AG04450 (cell line): ENCODE results near the gene NCOA7. TPM values are rescaled to one million over a fixed set of nuclear protein-coding genes. Genes with fewer than 3 reads are reported as not detected.
A peak's percentile ranks its signal among the peaks of the same experiment; 100 is the strongest.

Experiments used
- CTCF ChIA-PET: fragments of 300-600, 350-600 bp; formaldehyde crosslinking; extraction: SDS; loops from one replicate; lab custom pipeline; 2022; ENCODE audit warnings: antibody characterized with exemption, inconsistent platforms; lab: Charles Lee
- POLR2A ChIA-PET: fragments of 350-600 bp; formaldehyde crosslinking; extraction: SDS; loops from one replicate; lab custom pipeline; 2021; ENCODE audit warnings: antibody characterized with exemption, inconsistent platforms; lab: Yijun Ruan, JAX
- DNase-seq: peaks from one replicate; pipeline ENCODE4 v3.0.0-alpha.2; 2011; ENCODE audit warnings: low read depth, low spot score
- H3K27ac ChIP-seq: one replicate; pipeline ENCODE4 v1.5.1; 2012; ENCODE audit warnings: low read depth, low read length, control low read depth
- H3K27me3 ChIP-seq: one replicate; pipeline ENCODE4 v1.6.0; 2012; ENCODE audit warnings: low read length; ENCODE audit not compliant: control insufficient read depth, insufficient read depth
- H3K4me3 ChIP-seq: 2 replicates; pipeline ENCODE4 v1.5.1; 2011; ENCODE audit warnings: mild to moderate bottlenecking, low read depth, low read length, control low read depth
- H3K9me3 ChIP-seq: 2 replicates; pipeline ENCODE4 v1.5.1; 2012; ENCODE audit warnings: low read length; ENCODE audit not compliant: control insufficient read depth, insufficient read depth
- CTCF ChIP-seq: IDR thresholded peaks from 2 replicates; pipeline ENCODE4 v1.5.1; 2011; ENCODE audit warnings: low read depth, low read length, control low read depth, inconsistent platforms
- polyA plus RNA-seq: library from polyadenylated mRNA; depleted of rRNA; stranded (reverse); fragments of >200 nt; gene quantifications from 2 replicates; pipeline ENCODE4 v1.2.3, GENCODE V29; 2011

NCOA7 gene
- polyA plus RNA-seq, 1 experiment = 21.5 TPM

- Histone ChIP-seq H3K27me3 (no peaks in the 10 kb centered on the region), H3K4me3 (no peak overlapping the region), H3K27ac (no peak overlapping the region), H3K9me3 (no peaks in the 10 kb centered on the region)
- no peak for DNase-seq
- POLR2A ChIA-PET = no interaction called here
- CTCF ChIA-PET = interaction anchor here (0.6 to 6.1 kb wide), 6 partner anchors 10 to 152 kb away, joined by 3 to 92 read pairs (median 4); partner anchors contain the start of gene HINT3
- no peak for TF ChIP-seq CTCF
Measured at GRCh38 chr6:125943528-125944433, 153.0 kb downstream of the NCOA7 start.

GRCh38 chr6:125944434-125944816, 153.7 kb downstream of the NCOA7 start:
- no peak overlapping the region for H3K4me3 ChIP-seq
- no peak overlapping the region for H3K27ac ChIP-seq
- no peaks in the 10 kb centered on the region for H3K9me3 ChIP-seq
- no peak for TF ChIP-seq CTCF
- CTCF ChIA-PET = interaction anchor here (0.6 to 6.1 kb wide), 5 partner anchors 9 to 153 kb away, joined by 3 to 92 read pairs (median 4); partner anchors contain the start of gene HINT3
- no peak for DNase-seq
- POLR2A ChIA-PET = no interaction called here
- H3K27me3 ChIP-seq = no peaks in the 10 kb centered on the region

DNA sequence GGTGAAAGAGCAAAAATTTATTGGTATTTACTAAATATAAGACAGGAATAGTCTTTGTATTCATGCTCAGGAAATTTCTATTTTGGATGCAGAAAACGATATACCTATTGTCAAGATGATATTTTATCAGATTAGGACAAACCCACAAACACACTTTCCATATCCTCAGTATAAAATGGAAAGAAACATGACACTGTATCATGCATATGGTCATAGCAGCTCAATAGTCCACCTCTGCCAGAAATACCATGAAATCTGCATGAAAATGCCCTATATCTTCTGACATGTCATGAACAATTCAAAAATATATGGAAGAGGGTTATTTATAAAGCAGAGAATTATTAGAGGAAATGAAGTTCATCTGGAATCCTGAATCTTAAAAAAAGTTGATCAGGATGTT, 154.1 kb downstream of the NCOA7 start:
- no peak for DNase-seq
- Histone ChIP-seq H3K4me3 (no peak overlapping the region), H3K27ac (no peak overlapping the region), H3K27me3 (no peaks in the 10 kb centered on the region), H3K9me3 (no peaks in the 10 kb centered on the region)
- CTCF ChIA-PET = interaction anchor here (0.9 to 6.1 kb wide), 4 partner anchors 9 to 153 kb away, joined by 3 to 92 read pairs (median 4); partner anchors contain the start of gene HINT3
- TF ChIP-seq CTCF = no peak
- POLR2A ChIA-PET = no interaction called here

DNA sequence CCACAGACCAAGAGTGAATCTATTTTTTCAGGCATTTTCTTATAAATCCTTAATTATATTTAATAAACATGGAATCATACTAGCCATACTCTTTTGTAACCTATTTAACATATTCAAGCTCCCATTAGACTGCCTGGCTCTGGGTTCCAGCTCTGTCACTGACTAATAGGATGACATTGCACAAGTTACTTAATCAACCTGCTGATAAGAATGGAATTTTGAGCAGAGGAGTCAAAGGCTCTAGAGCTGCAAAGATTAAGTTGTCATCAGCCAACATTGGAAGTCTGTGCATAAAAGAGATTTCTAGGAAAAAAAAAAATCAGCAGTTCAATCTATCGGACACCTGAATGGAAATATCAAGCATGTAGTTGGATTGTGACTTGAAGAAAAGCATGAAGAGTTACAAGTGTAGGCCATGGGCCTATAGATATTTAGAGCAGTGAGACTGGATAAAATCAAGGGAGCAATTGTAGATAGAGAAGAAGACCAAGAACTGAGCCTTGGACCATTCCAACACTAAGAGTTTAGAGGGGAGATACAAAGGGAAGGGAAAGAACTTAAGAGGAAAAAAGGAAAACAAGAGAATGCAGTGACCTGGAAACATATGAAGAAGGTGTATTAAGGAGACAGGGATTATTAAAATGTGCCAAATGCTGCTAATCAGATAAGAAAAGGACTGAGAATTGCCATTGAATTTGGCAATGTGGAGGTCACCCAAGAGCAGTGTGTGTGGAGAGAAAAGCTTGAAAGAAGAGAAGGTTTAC, 154.8 kb downstream of the NCOA7 start:
- CTCF ChIA-PET = interaction anchor here (0.6 to 6.1 kb wide), 4 partner anchors 11 to 164 kb away, joined by 3 to 92 read pairs (median 4); partner anchors contain the start of gene HINT3
- TF ChIP-seq CTCF = no peak
- DNase-seq = no peak
- H3K4me3 ChIP-seq = no peak overlapping the region
- H3K27me3 ChIP-seq = no peaks in the 10 kb centered on the region
- POLR2A ChIA-PET = interaction anchor here (1.0 to 1.4 kb wide), 2 partner anchors 11 to 155 kb away, joined by 3 to 9 read pairs; partner anchors contain the start of genes HINT3 and NCOA7
- peak overlapping the region; percentile 97 for H3K27ac ChIP-seq
- no peaks in the 10 kb centered on the region for H3K9me3 ChIP-seq
